Stimulated activated CD4-positive, alpha-beta T cell treated with anti-CD3 and anti-CD28 coated beads, Interleukin-12 subunit alpha, Interleukin-12 subunit beta, amount 100 ng/mL, for 48 hours (primary cell): ENCODE results near the gene VHLL.
A peak's percentile ranks its signal among the peaks of the same experiment; 100 is the strongest.

Experiments used
- DNase-seq, 3 donors: peaks; one replicate each; pipeline ENCODE4 v3.0.0-alpha.2; 2020; ENCODE audit warnings: low read depth in 2 of 3, low spot score in 1 of 3

The VHLL gene

GRCh38 chr1:156291226-156292061 lies 7.7 kb downstream of the VHLL start:
- no peak for DNase-seq

- no peak for DNase-seq
Measured at GRCh38 chr1:156289857-156290256, 9.2 kb downstream of the VHLL start.

- no peak for DNase-seq
Measured at GRCh38 chr1:156286061-156286460, 13.0 kb downstream of the VHLL start.

GRCh38 chr1:156285437-156285836 lies 13.7 kb downstream of the VHLL start:
- no peak for DNase-seq

- DNase-seq, result no peak
Measured at GRCh38 chr1:156284757-156285156, 14.3 kb downstream of the VHLL start.

- no peak for DNase-seq
Measured at GRCh38 chr1:156284112-156284511, 15.0 kb downstream of the VHLL start, which contains the start of gene TMEM79. TSS of gene TMEM79 (plus strand) at chr1:156284325. CDS start at chr1:156285227, 902 bp downstream.

- DNase-seq, result no peak
Measured at GRCh38 chr1:156283521-156283920, 15.6 kb downstream of the VHLL start.

- DNase-seq, result peak; percentile 90 to 95 (median 94)
Measured at GRCh38 chr1:156282479-156283222, 16.5 kb downstream of the VHLL start, which contains the start of gene SMG5. TSS of gene SMG5 (minus strand) at chr1:156282825. CDS start at chr1:156282680, 145 bp downstream.

GRCh38 chr1:156281693-156282478 lies 17.2 kb downstream of the VHLL start:
- peak; percentile 16 to 36 (median 21) for DNase-seq

GRCh38 chr1:156281281-156281680 lies 17.8 kb downstream of the VHLL start:
- DNase-seq, result peak; percentile 37 to 47 (median 46)

- no peak for DNase-seq
Measured at GRCh38 chr1:156279837-156280236, 19.3 kb downstream of the VHLL start.

- no peak for DNase-seq
Measured at GRCh38 chr1:156276966-156277381, 22.1 kb downstream of the VHLL start.

GRCh38 chr1:156276532-156276931 lies 22.6 kb downstream of the VHLL start:
- DNase-seq, result no peak

GRCh38 chr1:156270314-156270713 lies 28.8 kb downstream of the VHLL start:
- DNase-seq, result no peak

GRCh38 chr1:156268336-156268735 lies 30.8 kb downstream of the VHLL start:
- no peak for DNase-seq

- DNase-seq, result no peak
Measured at GRCh38 chr1:156266051-156266450, 33.1 kb downstream of the VHLL start.

- DNase-seq, result no peak
Measured at GRCh38 chr1:156263288-156263655, 35.8 kb downstream of the VHLL start.

- no peak for DNase-seq
Measured at GRCh38 chr1:156262461-156263287, 36.4 kb downstream of the VHLL start.

GRCh38 chr1:156260896-156261295 lies 38.2 kb downstream of the VHLL start:
- no peak for DNase-seq

- DNase-seq, result no peak
Measured at GRCh38 chr1:156259805-156260204, 39.3 kb downstream of the VHLL start.
